Transverse colon (tissue), 3 donors: Measurements from ENCODE around the gene ARF6.
A peak's percentile ranks its signal among the peaks of the same experiment; 100 is the strongest.

Source experiments
- EP300 ChIP-seq: sonication (generic); formaldehyde crosslinking; IDR thresholded peaks from one replicate; pipeline ENCODE4 v1.6.1; 2017; ENCODE audit warnings: antibody characterized with exemption, low read depth
- POLR2A ChIP-seq: fragments of 450-650 bp; IDR thresholded peaks from one replicate; pipeline ENCODE4 v1.6.1; 2016; ENCODE audit warnings: antibody characterized with exemption, mild to moderate bottlenecking, moderate library complexity
- TF ChIP-seq, protein P1 (sequence below), 5 experiments: fragments of 200-600 bp in 3 of 5; fragments of 450-650 bp in 2 of 5; sonication (generic) in 3 of 5; IDR thresholded peaks; 1 replicate in 2 of 5; 2 replicates in 3 of 5; pipeline ENCODE4 v1.5.1; 2016 to 2017; ENCODE audit warnings: antibody characterized with exemption in 5 of 5, inconsistent platforms in 3 of 5, mild to moderate bottlenecking in 2 of 5, moderate library complexity in 1 of 5

DNA sequence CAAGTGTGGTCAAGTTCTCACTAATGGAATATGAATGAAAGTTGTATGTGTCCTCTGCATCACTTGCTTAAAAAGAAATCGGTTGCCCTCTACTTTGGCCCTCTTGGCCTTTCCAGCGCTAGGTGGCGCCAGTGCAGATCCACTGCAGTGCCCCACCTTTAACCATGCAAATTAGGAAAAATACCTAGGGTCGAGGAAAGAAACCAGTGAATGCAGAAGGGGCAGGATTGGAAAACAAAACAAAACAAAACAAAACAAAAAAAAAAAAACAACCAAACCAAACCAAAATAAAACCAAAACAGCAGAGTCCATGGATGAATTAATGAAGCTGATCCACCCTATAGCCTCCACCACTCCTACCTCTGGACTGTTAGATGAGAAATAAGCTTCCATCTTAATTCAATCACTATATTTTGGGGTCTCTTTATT, 27.4 kb upstream of the ARF6 start:
- TF ChIP-seq, protein P1, sequence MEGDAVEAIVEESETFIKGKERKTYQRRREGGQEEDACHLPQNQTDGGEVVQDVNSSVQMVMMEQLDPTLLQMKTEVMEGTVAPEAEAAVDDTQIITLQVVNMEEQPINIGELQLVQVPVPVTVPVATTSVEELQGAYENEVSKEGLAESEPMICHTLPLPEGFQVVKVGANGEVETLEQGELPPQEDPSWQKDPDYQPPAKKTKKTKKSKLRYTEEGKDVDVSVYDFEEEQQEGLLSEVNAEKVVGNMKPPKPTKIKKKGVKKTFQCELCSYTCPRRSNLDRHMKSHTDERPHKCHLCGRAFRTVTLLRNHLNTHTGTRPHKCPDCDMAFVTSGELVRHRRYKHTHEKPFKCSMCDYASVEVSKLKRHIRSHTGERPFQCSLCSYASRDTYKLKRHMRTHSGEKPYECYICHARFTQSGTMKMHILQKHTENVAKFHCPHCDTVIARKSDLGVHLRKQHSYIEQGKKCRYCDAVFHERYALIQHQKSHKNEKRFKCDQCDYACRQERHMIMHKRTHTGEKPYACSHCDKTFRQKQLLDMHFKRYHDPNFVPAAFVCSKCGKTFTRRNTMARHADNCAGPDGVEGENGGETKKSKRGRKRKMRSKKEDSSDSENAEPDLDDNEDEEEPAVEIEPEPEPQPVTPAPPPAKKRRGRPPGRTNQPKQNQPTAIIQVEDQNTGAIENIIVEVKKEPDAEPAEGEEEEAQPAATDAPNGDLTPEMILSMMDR (IDR thresholded peaks at IDR 0.05), result peak; percentile 83 to 91 (median 86)
- TF ChIP-seq EP300 (no peak), POLR2A (no peak)
